Colonic mucosa (tissue), 4 donors: ENCODE data around the gene PLEKHH1. TPM values are rescaled to one million over a fixed set of nuclear protein-coding genes. Genes with fewer than 3 reads are reported as not detected.
A peak's percentile ranks its signal among the peaks of the same experiment; 100 is the strongest.

Experiments
- DNase-seq: peaks from one replicate; pipeline ENCODE4 v3.0.0-alpha.2; 2020
- H3K27ac ChIP-seq: fragments of 200-600 bp; one replicate; pipeline ENCODE4 v1.8.0; 2021
- H3K27me3 ChIP-seq: fragments of 200-600 bp; one replicate; pipeline ENCODE4 v1.8.0; 2021
- H3K36me3 ChIP-seq: fragments of 200-600 bp; one replicate; pipeline ENCODE4 v1.8.0; 2021
- H3K4me1 ChIP-seq: fragments of 200-600 bp; one replicate; pipeline ENCODE4 v1.8.0; 2021; ENCODE audit warnings: mild to moderate bottlenecking
- H3K4me3 ChIP-seq: fragments of 200-600 bp; one replicate; pipeline ENCODE4 v1.8.0; 2021
- H3K9ac ChIP-seq, 2 donors: one replicate each; pipeline ENCODE4 v1.7.0; 2013; ENCODE audit warnings: control low read depth in 2 of 2, low read depth in 2 of 2, low read length in 2 of 2
- H3K9me3 ChIP-seq: fragments of 200-600 bp; one replicate; pipeline ENCODE4 v1.8.0; 2021
- intact Hi-C: fragments of 100-400 bp; cut with DNase I; formaldehyde crosslinking; loops from one replicate; pipeline ENCODE4 v1.14.1; 2022
- total RNA-seq, 2 donors: library from RNA; stranded (reverse); fragmentation: NEBNext Ultra II Directional in 1 of 2; extraction: Animal tissue kit (Norgen Biotek cat#: 25700) in 1 of 2; gene quantifications; one replicate each; pipeline ENCODE4 v1.2.1, GENCODE V29; 2021
- TF ChIP-seq, protein P1 (sequence below): fragments of 200-600 bp; IDR thresholded peaks from one replicate; pipeline ENCODE4 v1.8.0; 2022; ENCODE audit warnings: antibody characterized with exemption, mild to moderate bottlenecking
- donor health status: healthy.
- donor health status: DM: no; HTN: no; CAD: no.
- donor health status: DM: no; HTN: no; CAD: no.

Gene PLEKHH1
- total RNA-seq, 2 donors from 2014 or later = 47.1 to 63.1 TPM

DNA sequence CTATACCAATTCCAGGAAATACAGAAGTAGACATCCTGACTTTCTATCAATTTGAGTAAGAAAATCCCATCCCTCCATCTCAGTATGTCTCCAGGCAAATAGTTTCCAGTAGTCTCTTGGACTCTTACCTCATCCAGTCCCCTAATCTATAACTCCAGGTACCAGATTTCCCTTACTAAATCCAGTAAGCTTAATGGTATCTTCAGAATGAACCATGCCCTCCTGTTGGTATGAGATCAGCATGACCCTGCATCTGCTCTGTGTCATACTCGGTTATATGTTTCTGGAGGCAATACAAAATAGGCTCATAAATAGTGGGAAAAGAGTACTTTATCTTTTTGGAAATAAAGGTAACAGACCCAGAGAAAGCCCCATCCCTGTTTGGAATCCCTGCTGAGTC lies 48.6 kb downstream of the PLEKHH1 start:
- no peak for DNase-seq
- Histone ChIP-seq H3K27me3 (no peaks in the 10 kb centered on the region), H3K4me1 (no peaks in the 10 kb centered on the region), H3K27ac (no peak overlapping the region), H3K9me3 (no peaks in the 10 kb centered on the region), H3K4me3 (no peak overlapping the region), H3K36me3 (peaks cover 9% of the 10 kb centered on the region), H3K9ac (no peak overlapping the region)
- intact Hi-C loops = no loop called here
- TF ChIP-seq, protein P1, sequence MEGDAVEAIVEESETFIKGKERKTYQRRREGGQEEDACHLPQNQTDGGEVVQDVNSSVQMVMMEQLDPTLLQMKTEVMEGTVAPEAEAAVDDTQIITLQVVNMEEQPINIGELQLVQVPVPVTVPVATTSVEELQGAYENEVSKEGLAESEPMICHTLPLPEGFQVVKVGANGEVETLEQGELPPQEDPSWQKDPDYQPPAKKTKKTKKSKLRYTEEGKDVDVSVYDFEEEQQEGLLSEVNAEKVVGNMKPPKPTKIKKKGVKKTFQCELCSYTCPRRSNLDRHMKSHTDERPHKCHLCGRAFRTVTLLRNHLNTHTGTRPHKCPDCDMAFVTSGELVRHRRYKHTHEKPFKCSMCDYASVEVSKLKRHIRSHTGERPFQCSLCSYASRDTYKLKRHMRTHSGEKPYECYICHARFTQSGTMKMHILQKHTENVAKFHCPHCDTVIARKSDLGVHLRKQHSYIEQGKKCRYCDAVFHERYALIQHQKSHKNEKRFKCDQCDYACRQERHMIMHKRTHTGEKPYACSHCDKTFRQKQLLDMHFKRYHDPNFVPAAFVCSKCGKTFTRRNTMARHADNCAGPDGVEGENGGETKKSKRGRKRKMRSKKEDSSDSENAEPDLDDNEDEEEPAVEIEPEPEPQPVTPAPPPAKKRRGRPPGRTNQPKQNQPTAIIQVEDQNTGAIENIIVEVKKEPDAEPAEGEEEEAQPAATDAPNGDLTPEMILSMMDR = no peak

DNA sequence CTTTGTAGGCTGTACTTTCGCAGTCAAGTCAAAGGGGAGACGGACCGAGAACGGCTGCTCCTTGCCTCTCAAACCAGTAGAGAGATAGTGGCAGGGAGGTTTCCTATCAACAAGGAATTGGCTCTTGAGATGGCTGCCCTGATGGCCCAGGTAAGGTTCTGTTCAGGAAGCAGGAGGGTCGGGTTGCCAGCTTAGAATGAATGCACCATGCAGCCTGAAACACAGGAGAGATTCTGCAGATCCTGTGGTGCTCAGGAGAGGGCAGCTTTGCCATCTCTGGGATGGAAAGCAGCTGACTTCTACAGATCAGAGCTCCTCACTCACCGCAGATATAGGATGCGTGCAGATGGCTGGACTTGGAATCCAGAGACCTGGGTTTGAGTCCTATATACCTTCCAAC lies 49.0 kb downstream of the PLEKHH1 start:
- Histone ChIP-seq H3K27me3 (no peaks in the 10 kb centered on the region), H3K27ac (no peak overlapping the region), H3K9ac (no peak overlapping the region), H3K36me3 (peaks cover 9% of the 10 kb centered on the region), H3K4me3 (no peak overlapping the region), H3K9me3 (no peaks in the 10 kb centered on the region), H3K4me1 (no peaks in the 10 kb centered on the region)
- intact Hi-C loops = no loop called here
- DNase-seq = no peak
- TF ChIP-seq, protein P1 = no peak

DNA sequence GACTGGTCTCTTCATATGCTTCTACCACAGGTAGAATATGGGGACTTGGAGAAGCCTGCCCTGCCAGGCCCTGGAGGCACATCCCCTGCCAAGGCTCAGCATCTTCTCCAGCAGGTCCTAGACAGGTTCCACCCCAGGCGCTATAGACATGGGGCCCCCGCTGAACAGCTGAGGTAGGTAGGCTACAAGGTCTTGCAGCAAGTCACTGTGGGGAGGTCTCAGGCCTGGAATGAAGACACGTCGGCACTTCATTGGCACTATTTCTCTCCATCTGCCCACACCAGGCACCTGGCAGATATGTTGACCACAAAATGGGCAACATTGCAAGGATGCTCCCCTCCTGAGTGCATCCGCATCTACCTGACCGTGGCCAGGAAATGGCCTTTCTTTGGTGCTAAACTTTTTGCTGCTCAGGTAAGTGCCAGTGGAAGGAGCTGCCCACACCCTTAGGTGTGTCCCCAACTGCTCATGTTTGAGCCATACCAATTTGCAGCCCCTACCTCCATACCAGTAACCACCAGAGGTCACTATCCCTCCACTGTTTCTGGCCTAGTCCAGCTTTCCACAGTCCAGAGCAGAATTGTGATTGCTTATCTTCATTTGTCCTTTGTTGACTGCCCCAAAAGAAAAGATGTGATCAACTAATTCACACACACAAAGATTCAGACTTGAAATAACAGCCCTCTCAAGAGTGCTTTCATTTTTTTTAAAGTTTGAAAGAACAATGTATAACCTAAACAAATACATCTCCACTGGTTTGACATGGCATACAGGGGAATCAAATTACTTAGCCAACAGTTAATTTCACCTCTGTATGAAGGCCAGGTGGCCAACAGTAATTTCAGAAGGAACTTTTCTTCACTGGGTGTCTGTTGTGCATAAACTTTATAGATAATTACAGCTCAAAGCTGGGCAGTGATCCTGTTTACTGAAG lies 50.9 kb downstream of the PLEKHH1 start:
- TF ChIP-seq, protein P1 = peak; percentile 43
- DNase-seq = peak; percentile 40
- Histone ChIP-seq H3K27me3 (no peaks in the 10 kb centered on the region), H3K4me3 (no peak overlapping the region), H3K4me1 (no peaks in the 10 kb centered on the region), H3K9ac (no peak overlapping the region), H3K9me3 (no peaks in the 10 kb centered on the region), H3K27ac (no peak overlapping the region), H3K36me3 (peaks cover 9% of the 10 kb centered on the region)
- intact Hi-C loops = loop anchor here (2.0 kb wide), 1 partner anchor 121 kb away; no protein-coding TSS in a partner anchor

DNA sequence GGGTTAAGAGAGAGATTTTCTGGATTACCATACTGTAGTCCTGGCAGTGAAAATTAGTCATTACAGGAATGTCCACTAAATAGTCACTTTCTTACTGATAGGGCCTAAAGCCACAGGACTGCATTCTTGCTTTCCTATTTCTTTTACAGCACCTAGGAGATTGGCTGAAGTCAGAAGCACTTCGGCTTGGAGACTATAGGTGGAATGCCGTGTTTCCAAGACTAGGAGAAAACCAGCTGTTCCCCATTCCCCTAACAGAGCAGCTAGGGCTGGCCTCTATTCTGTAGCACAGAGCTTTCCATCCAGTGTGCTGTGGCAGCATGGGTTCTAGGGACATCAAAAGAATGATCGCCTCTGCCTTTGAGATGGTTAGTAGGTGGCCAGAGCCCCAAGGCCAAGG lies 51.9 kb downstream of the PLEKHH1 start:
- Histone ChIP-seq H3K27ac (no peak overlapping the region), H3K27me3 (no peaks in the 10 kb centered on the region), H3K9me3 (no peaks in the 10 kb centered on the region), H3K9ac (no peak overlapping the region), H3K36me3 (peaks cover 9% of the 10 kb centered on the region), H3K4me3 (no peak overlapping the region), H3K4me1 (no peaks in the 10 kb centered on the region)
- no peak for DNase-seq
- intact Hi-C loops = loop anchor here (2.0 kb wide), 1 partner anchor 120 kb away; no protein-coding TSS in a partner anchor
- TF ChIP-seq, protein P1 = no peak

DNA sequence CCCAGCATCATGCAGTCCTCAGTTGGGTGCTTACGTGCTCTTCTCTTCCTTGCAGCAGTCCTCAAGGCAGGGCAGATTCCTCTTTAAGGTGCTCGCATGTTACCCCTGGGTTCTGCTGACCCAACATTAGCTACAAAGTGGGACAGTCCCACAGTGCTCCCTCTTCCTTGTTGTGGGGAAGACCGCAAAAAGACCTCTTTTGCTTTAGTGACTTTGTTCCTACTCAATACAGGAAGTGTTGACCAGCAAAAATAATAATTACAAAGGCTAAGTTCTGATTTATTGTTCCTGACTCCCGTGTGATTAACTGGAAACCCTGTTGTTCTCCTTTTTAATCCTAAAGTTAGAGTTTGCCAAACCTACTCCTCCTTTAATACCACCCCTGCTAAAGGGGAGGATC lies 53.3 kb downstream of the PLEKHH1 start:
- TF ChIP-seq, protein P1 = no peak
- no peaks in the 10 kb centered on the region for H3K4me1 ChIP-seq
- intact Hi-C loops = no loop called here
- no peak overlapping the region for H3K9ac ChIP-seq
- no peaks in the 10 kb centered on the region for H3K27me3 ChIP-seq
- DNase-seq = no peak
- H3K36me3 ChIP-seq = peaks cover 9% of the 10 kb centered on the region
- H3K4me3 ChIP-seq = no peak overlapping the region
- no peak overlapping the region for H3K27ac ChIP-seq
- no peaks in the 10 kb centered on the region for H3K9me3 ChIP-seq
